Thyroid gland (tissue), 4 donors: Measurements from ENCODE around the gene C17orf113.

Source experiments
- POLR2A ChIP-seq, 2 donors: fragments of 450-650 bp; IDR thresholded peaks; one replicate each; pipeline ENCODE4 v1.6.1; 2017; ENCODE audit warnings: antibody characterized with exemption in 2 of 2, mild to moderate bottlenecking in 2 of 2, moderate library complexity in 1 of 2
- TF ChIP-seq, protein P1 (sequence below), 6 experiments: fragments of 200-600 bp in 3 of 6; fragments of 450-650 bp in 3 of 6; sonication (generic) in 3 of 6; IDR thresholded peaks; one replicate each; pipeline ENCODE4 v1.5.1; 2016 to 2019; ENCODE audit warnings: antibody characterized with exemption in 6 of 6, mild to moderate bottlenecking in 2 of 6, inconsistent platforms in 1 of 6, moderate library complexity in 1 of 6

DNA sequence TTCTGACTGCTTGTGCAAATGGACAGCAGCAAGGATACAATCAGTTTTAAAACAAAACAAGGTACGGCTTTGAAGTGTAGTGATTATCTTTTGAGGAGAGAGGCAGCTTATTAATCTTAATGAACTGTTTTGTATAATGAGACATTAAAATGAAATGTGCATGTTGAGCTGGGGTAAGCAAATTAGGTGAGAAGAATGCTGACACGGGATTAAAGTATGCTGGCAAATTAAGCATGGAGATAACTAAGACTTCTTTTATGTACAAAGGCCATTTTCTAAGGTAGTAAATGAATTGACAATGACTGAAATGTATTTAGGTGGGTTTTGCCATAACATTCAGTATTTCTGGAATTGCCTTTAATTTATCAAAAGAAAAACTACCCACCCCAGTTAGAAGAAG lies 51.9 kb downstream of the C17orf113 start:
- no peak for TF ChIP-seq POLR2A (IDR thresholded peaks at IDR 0.05)
- TF ChIP-seq, protein P1, sequence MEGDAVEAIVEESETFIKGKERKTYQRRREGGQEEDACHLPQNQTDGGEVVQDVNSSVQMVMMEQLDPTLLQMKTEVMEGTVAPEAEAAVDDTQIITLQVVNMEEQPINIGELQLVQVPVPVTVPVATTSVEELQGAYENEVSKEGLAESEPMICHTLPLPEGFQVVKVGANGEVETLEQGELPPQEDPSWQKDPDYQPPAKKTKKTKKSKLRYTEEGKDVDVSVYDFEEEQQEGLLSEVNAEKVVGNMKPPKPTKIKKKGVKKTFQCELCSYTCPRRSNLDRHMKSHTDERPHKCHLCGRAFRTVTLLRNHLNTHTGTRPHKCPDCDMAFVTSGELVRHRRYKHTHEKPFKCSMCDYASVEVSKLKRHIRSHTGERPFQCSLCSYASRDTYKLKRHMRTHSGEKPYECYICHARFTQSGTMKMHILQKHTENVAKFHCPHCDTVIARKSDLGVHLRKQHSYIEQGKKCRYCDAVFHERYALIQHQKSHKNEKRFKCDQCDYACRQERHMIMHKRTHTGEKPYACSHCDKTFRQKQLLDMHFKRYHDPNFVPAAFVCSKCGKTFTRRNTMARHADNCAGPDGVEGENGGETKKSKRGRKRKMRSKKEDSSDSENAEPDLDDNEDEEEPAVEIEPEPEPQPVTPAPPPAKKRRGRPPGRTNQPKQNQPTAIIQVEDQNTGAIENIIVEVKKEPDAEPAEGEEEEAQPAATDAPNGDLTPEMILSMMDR (IDR thresholded peaks at IDR 0.05): no peak
